Measurements from ENCODE around the gene TNRC6B.

- no peak for TF ChIP-seq CTCF (IDR thresholded peaks at IDR 0.05; ENCODE audit: low read length)
- no peak for TF ChIP-seq EZH2phosphoT487 (IDR thresholded peaks at IDR 0.05; ENCODE audit: low read length)
Observed at GRCh38 chr22:40190501-40190900, 12.8 kb downstream of the TNRC6B start.
